T-helper 2 cell treated with Interferon-gamma antibody and Interleukin-4, amounts not matched to agents 100 ng/mL and 5 ng/mL, for 36 hours (primary cell): ENCODE data around the gene TAF15. TPM values are rescaled to one million over a fixed set of nuclear protein-coding genes. Genes with fewer than 3 reads are reported as not detected.

Experiments
- intact Hi-C: fragments of 100-400 bp; cut with micrococcal nuclease; formaldehyde crosslinking; loops from one replicate; pipeline ENCODE4 v1.15.1; 2023
- total RNA-seq: library from RNA; stranded (reverse); gene quantifications from 2 replicates; pipeline ENCODE4 v1.2.3, GENCODE V29; 2022

Gene TAF15
- total RNA-seq, 1 donor from 2014 or later: 294 TPM

GRCh38 chr17:35895636-35896587 is 86.6 kb downstream of the TAF15 start:
- intact Hi-C loops: loop anchor here (2.0 kb wide), 2 partner anchors 15 to 35 kb away; partner anchors contain the start of genes CCL5 and RDM1

Other genes starting within 250 kb of the TAF15 start
- not detected in 2 replicates for gene SLFN14, start 248.7 kb upstream of the TAF15 start, total RNA-seq
- gene PEX12, start 230.9 kb upstream of the TAF15 start, total RNA-seq: 3.8 and 4.0 TPM in 2 replicates
- gene AP2B1, start 222.2 kb upstream of the TAF15 start, total RNA-seq: 211 and 213 TPM in 2 replicates
- 0.16 and 0.27 TPM in 2 replicates for gene RASL10B, start 77.8 kb upstream of the TAF15 start, total RNA-seq
- gene GAS2L2, start 56.2 kb upstream of the TAF15 start, total RNA-seq: not detected in 2 replicates
- gene C17orf50, start 48.6 kb upstream of the TAF15 start, total RNA-seq: not detected in 2 replicates
- gene MMP28, start 13.8 kb upstream of the TAF15 start, total RNA-seq: not detected in 2 replicates
- 0.20 and 0.45 TPM in 2 replicates for gene HEATR9, start 59.4 kb downstream of the TAF15 start, total RNA-seq
- gene CCL5, start 70.9 kb downstream of the TAF15 start, total RNA-seq: 46.4 and 48.3 TPM in 2 replicates
- gene RDM1, start 121.3 kb downstream of the TAF15 start, total RNA-seq: 7.2 and 7.5 TPM in 2 replicates
- not detected in 2 replicates for gene LYZL6, start 134.2 kb downstream of the TAF15 start, total RNA-seq
- not detected in 2 replicates for gene CCL16, start 172.0 kb downstream of the TAF15 start, total RNA-seq
- gene CCL14, start 177.2 kb downstream of the TAF15 start, total RNA-seq: not detected in 2 replicates
- gene CCL15, start 192.1 kb downstream of the TAF15 start, total RNA-seq: not detected in 2 replicates
- gene CCL23, start 208.5 kb downstream of the TAF15 start, total RNA-seq: not detected in 2 replicates